Brain microvascular endothelial cell (primary cell): ENCODE results near the gene HIVEP3.

Experiments used
- DNase-seq: peaks from one replicate; pipeline ENCODE4 v3.0.0-alpha.2; 2020
- H3K27ac ChIP-seq: fragments of 250-450 bp; sonication (Bioruptor Pico); 2 replicates; pipeline ENCODE4 v1.5.1; 2020; ENCODE audit warnings: mild to moderate bottlenecking, moderate library complexity
- H3K27me3 ChIP-seq: fragments of 250-450 bp; sonication (Bioruptor Pico); replicated peaks from 2 replicates; pipeline ENCODE4 v1.5.1; 2020; ENCODE audit warnings: mild to moderate bottlenecking
- H3K36me3 ChIP-seq: fragments of 250-450 bp; sonication (Bioruptor Pico); replicated peaks from 2 replicates; pipeline ENCODE4 v1.5.1; 2020; ENCODE audit warnings: mild to moderate bottlenecking
- H3K4me3 ChIP-seq: 2 replicates; pipeline ENCODE4 v1.5.1; 2011; ENCODE audit warnings: low read depth, mild to moderate bottlenecking, control low read depth, low read length, moderate library complexity
- CTCF ChIP-seq: IDR thresholded peaks from 2 replicates; pipeline ENCODE4 v1.5.1; 2011; ENCODE audit warnings: low read depth, mild to moderate bottlenecking, moderate library complexity, low read length, control low read depth, inconsistent platforms; ENCODE audit errors: missing control alignments
- in situ Hi-C: cut with HindIII; loops from 2 replicates; pipeline ENCODE4 v1.10.0; 2017; ENCODE audit warnings: low sequenced_read_pairs, low pct_ligation_motif_present

HIVEP3 gene

GRCh38 chr1:41915786-41916571 is 2.7 kb downstream of the HIVEP3 start:
- in situ Hi-C loops, result no loop called here
- no peaks in the 10 kb centered on the region for H3K36me3 ChIP-seq
- no peak for TF ChIP-seq CTCF
- H3K27ac ChIP-seq, result no peak overlapping the region
- H3K27me3 ChIP-seq, result no peaks in the 10 kb centered on the region
- no peak overlapping the region for H3K4me3 ChIP-seq
- DNase-seq, result no peak

GRCh38 chr1:41914516-41914915 is 4.2 kb downstream of the HIVEP3 start:
- no peak overlapping the region for H3K4me3 ChIP-seq
- in situ Hi-C loops, result no loop called here
- no peaks in the 10 kb centered on the region for H3K36me3 ChIP-seq
- H3K27me3 ChIP-seq, result no peaks in the 10 kb centered on the region
- DNase-seq, result no peak
- H3K27ac ChIP-seq, result no peak overlapping the region
- no peak for TF ChIP-seq CTCF

GRCh38 chr1:41913014-41913413 is 5.7 kb downstream of the HIVEP3 start:
- no peaks in the 10 kb centered on the region for H3K36me3 ChIP-seq
- no peak overlapping the region for H3K4me3 ChIP-seq
- H3K27ac ChIP-seq, result no peak overlapping the region
- no peak for DNase-seq
- TF ChIP-seq CTCF, result no peak
- in situ Hi-C loops, result no loop called here
- no peaks in the 10 kb centered on the region for H3K27me3 ChIP-seq

- in situ Hi-C loops, result no loop called here
- no peak overlapping the region for H3K4me3 ChIP-seq
- TF ChIP-seq CTCF, result no peak
- no peak for DNase-seq
- no peaks in the 10 kb centered on the region for H3K27me3 ChIP-seq
- H3K27ac ChIP-seq, result no peak overlapping the region
- H3K36me3 ChIP-seq, result no peaks in the 10 kb centered on the region
Observed at GRCh38 chr1:41908288-41908895, 10.3 kb downstream of the HIVEP3 start.

GRCh38 chr1:41907446-41907845 is 11.3 kb downstream of the HIVEP3 start:
- Histone ChIP-seq H3K27ac (no peak overlapping the region), H3K4me3 (no peak overlapping the region), H3K27me3 (no peaks in the 10 kb centered on the region), H3K36me3 (no peaks in the 10 kb centered on the region)
- in situ Hi-C loops, result no loop called here
- TF ChIP-seq CTCF, result no peak
- no peak for DNase-seq

GRCh38 chr1:41906943-41907342 is 11.8 kb downstream of the HIVEP3 start:
- Histone ChIP-seq H3K27me3 (no peaks in the 10 kb centered on the region), H3K27ac (no peak overlapping the region), H3K36me3 (no peaks in the 10 kb centered on the region), H3K4me3 (no peak overlapping the region)
- no peak for DNase-seq
- TF ChIP-seq CTCF, result no peak
- in situ Hi-C loops, result no loop called here
